KMS-11 (cell line): ENCODE measurements around the gene HEXD.

Experiments used
- H2AFZ ChIP-seq: fragments of 200-600 bp; sonication (generic); 2 replicates; pipeline ENCODE4 v1.6.1; 2016; ENCODE audit warnings: antibody characterized with exemption, mixed run types, low read depth
- H3K27ac ChIP-seq: fragments of 200-600 bp; sonication (generic); 2 replicates; pipeline ENCODE4 v1.6.1; 2016; ENCODE audit warnings: mild to moderate bottlenecking, mixed run types
- H3K27me3 ChIP-seq: fragments of 200-600 bp; sonication (generic); 2 replicates; pipeline ENCODE4 v1.6.1; 2017; ENCODE audit warnings: mild to moderate bottlenecking, low read depth, mixed run types, moderate library complexity; ENCODE audit not compliant: insufficient read depth
- H3K36me3 ChIP-seq: fragments of 200-600 bp; sonication (generic); 2 replicates; pipeline ENCODE4 v1.6.1; 2017; ENCODE audit warnings: mild to moderate bottlenecking, mixed run types; ENCODE audit not compliant: insufficient read depth
- H3K4me1 ChIP-seq: fragments of 200-600 bp; sonication (generic); 2 replicates; pipeline ENCODE4 v1.6.1; 2016; ENCODE audit warnings: mild to moderate bottlenecking, low read depth, mixed run types; ENCODE audit not compliant: poor library complexity, severe bottlenecking
- H3K4me2 ChIP-seq: fragments of 200-600 bp; sonication (generic); 2 replicates; pipeline ENCODE4 v1.7.0; 2016; ENCODE audit warnings: mild to moderate bottlenecking, mixed run types
- H3K4me3 ChIP-seq: fragments of 200-600 bp; sonication (generic); IDR thresholded peaks from 2 replicates; pipeline ENCODE4 v1.6.1; 2017; ENCODE audit warnings: low read depth, low read length, mixed read lengths; ENCODE audit not compliant: insufficient read depth
- H3K79me2 ChIP-seq: fragments of 200-600 bp; sonication (generic); 2 replicates; pipeline ENCODE4 v1.6.1; 2016; ENCODE audit warnings: low read depth, mixed run types; ENCODE audit not compliant: insufficient read depth
- H3K9ac ChIP-seq: fragments of 200-600 bp; sonication (generic); 2 replicates; pipeline ENCODE4 v1.6.1; 2016; ENCODE audit warnings: mild to moderate bottlenecking, mixed run types
- H4K20me1 ChIP-seq: fragments of 200-600 bp; sonication (generic); 2 replicates; pipeline ENCODE4 v1.6.1; 2016; ENCODE audit warnings: mild to moderate bottlenecking, mixed run types; ENCODE audit not compliant: insufficient read depth
- CTCF ChIP-seq: fragments of 200-600 bp; sonication (generic); conservative IDR thresholded peaks from 2 replicates; pipeline ENCODE4 v1.6.1; 2017; ENCODE audit warnings: low read depth, mild to moderate bottlenecking, antibody characterized with exemption, low read length, moderate library complexity, mixed read lengths

Gene HEXD

GRCh38 chr17:82489117-82489516, 71.0 kb downstream of the HEXD start:
- Histone ChIP-seq H3K4me1 (peaks cover 27% of the 10 kb centered on the region), H3K36me3 (no peaks in the 10 kb centered on the region), H2AFZ (no peak overlapping the region), H3K27ac (no peak overlapping the region), H3K4me2 (no peak overlapping the region), H4K20me1 (no peaks in the 10 kb centered on the region), H3K79me2 (no peaks in the 10 kb centered on the region), H3K4me3 (no peak overlapping the region), H3K27me3 (no peaks in the 10 kb centered on the region), H3K9ac (no peak overlapping the region)
- no peak for TF ChIP-seq CTCF

- Histone ChIP-seq H3K4me1 (peaks cover 32% of the 10 kb centered on the region), H2AFZ (no peak overlapping the region), H3K27me3 (no peaks in the 10 kb centered on the region), H3K27ac (no peak overlapping the region), H3K4me2 (no peak overlapping the region), H3K9ac (no peak overlapping the region), H3K4me3 (no peak overlapping the region), H3K36me3 (no peaks in the 10 kb centered on the region), H4K20me1 (no peaks in the 10 kb centered on the region), H3K79me2 (no peaks in the 10 kb centered on the region)
- no peak for TF ChIP-seq CTCF
Observed at GRCh38 chr17:82489851-82490511, 71.8 kb downstream of the HEXD start.

- no peak for TF ChIP-seq CTCF
- H3K27me3 ChIP-seq = no peaks in the 10 kb centered on the region
- H3K9ac ChIP-seq = no peak overlapping the region
- H4K20me1 ChIP-seq = no peaks in the 10 kb centered on the region
- H3K36me3 ChIP-seq = no peaks in the 10 kb centered on the region
- no peaks in the 10 kb centered on the region for H3K79me2 ChIP-seq
- H3K4me3 ChIP-seq = no peak overlapping the region
- no peak overlapping the region for H3K4me2 ChIP-seq
- H3K27ac ChIP-seq = no peak overlapping the region
- no peak overlapping the region for H2AFZ ChIP-seq
- H3K4me1 ChIP-seq = peaks cover 38% of the 10 kb centered on the region
Observed at GRCh38 chr17:82490512-82491195, 72.5 kb downstream of the HEXD start.

- Histone ChIP-seq H3K27ac (no peak overlapping the region), H4K20me1 (no peaks in the 10 kb centered on the region), H3K4me2 (no peak overlapping the region), H3K4me1 (peaks cover 43% of the 10 kb centered on the region), H3K79me2 (no peaks in the 10 kb centered on the region), H3K4me3 (no peak overlapping the region), H3K9ac (no peak overlapping the region), H3K36me3 (no peaks in the 10 kb centered on the region), H3K27me3 (no peaks in the 10 kb centered on the region), H2AFZ (no peak overlapping the region)
- no peak for TF ChIP-seq CTCF
Observed at GRCh38 chr17:82491196-82491530, 73.0 kb downstream of the HEXD start.
